IMR-90 (cell line): ENCODE measurements around the gene R3HDM4. TPM values are rescaled to one million over a fixed set of nuclear protein-coding genes. Genes with fewer than 3 reads are reported as not detected.

Source experiments
- ATAC-seq: fragments of 200-7000 bp; cut with Tn5 transposase; 2 replicates; pipeline ENCODE4 v1.9.1; 2020; ENCODE audit warnings: low read depth, mild to moderate bottlenecking, moderate library complexity
- BruUV-seq: library from RNA; stranded (reverse); fragments of 400-500 nt; replicated peaks from 2 replicates; lab custom pipeline; 2021; lab: Mats Ljungman, UMichigan
- CTCF ChIA-PET: fragments of 300-600 bp; formaldehyde crosslinking; extraction: SDS; loops from one replicate; lab custom pipeline; 2021; ENCODE audit warnings: antibody characterized with exemption; lab: Yijun Ruan, JAX
- POLR2A ChIA-PET: fragments of 300-600 bp; sonication (Branson Sonifier 250); formaldehyde crosslinking; loops from one replicate; lab custom pipeline; 2022; ENCODE audit warnings: antibody characterized with exemption; ENCODE audit not compliant: unreplicated experiment; lab: Charles Lee
- DNase-seq: peaks from one replicate; pipeline ENCODE4 v3.0.0; 2013
- H2AFZ ChIP-seq: replicated peaks from 2 replicates; pipeline ENCODE3; 2013; ENCODE audit warnings: low read length, mild to moderate bottlenecking; ENCODE audit not compliant: poor library complexity
- H2AK5ac ChIP-seq: 2 replicates; pipeline ENCODE4 v1.6.1; 2013; ENCODE audit warnings: low read depth, low read length, inconsistent platforms
- H2AK9ac ChIP-seq: replicated peaks from 2 replicates; pipeline ENCODE3; 2013; ENCODE audit warnings: mild to moderate bottlenecking, low read depth, low read length, moderate library complexity; ENCODE audit not compliant: poor library complexity
- H2BK120ac ChIP-seq: 2 replicates; pipeline ENCODE4 v1.6.1; 2013; ENCODE audit warnings: low read depth, low read length, inconsistent platforms
- H2BK15ac ChIP-seq: 3 replicates; pipeline ENCODE4 v1.6.1; 2013; ENCODE audit warnings: low read depth, low read length, inconsistent platforms
- H2BK20ac ChIP-seq: 2 replicates; pipeline ENCODE4 v1.6.1; 2013; ENCODE audit warnings: low read depth, mild to moderate bottlenecking, inconsistent platforms, low read length, moderate library complexity
- H2BK5ac ChIP-seq: 2 replicates; pipeline ENCODE4 v1.6.1; 2013; ENCODE audit warnings: mild to moderate bottlenecking, low read depth, low read length, inconsistent platforms; ENCODE audit not compliant: poor library complexity, severe bottlenecking
- H3K14ac ChIP-seq: replicated peaks from 2 replicates; pipeline ENCODE4 v1.6.1; 2013; ENCODE audit warnings: low read depth, low read length, inconsistent platforms
- H3K18ac ChIP-seq: 2 replicates; pipeline ENCODE4 v1.6.1; 2013; ENCODE audit warnings: low read depth, low read length, control low read depth
- H3K23ac ChIP-seq: 2 replicates; pipeline ENCODE4 v1.6.1; 2013; ENCODE audit warnings: low read depth, low read length, inconsistent platforms
- H3K27ac ChIP-seq: 2 replicates; pipeline ENCODE4 v1.5.1; 2013; ENCODE audit warnings: mild to moderate bottlenecking, control low read depth, low read length; ENCODE audit not compliant: insufficient read depth
- H3K27me3 ChIP-seq: 2 replicates; pipeline ENCODE4 v1.6.1; 2013; ENCODE audit warnings: low read length; ENCODE audit not compliant: control insufficient read depth, insufficient read depth
- H3K36me3 ChIP-seq: 2 replicates; pipeline ENCODE4 v1.6.1; 2013; ENCODE audit warnings: low read length, mixed read lengths; ENCODE audit not compliant: control insufficient read depth, insufficient read depth
- H3K4ac ChIP-seq: 2 replicates; pipeline ENCODE4 v1.6.1; 2013; ENCODE audit warnings: low read depth, low read length, inconsistent platforms
- H3K4me1 ChIP-seq: 2 replicates; pipeline ENCODE4 v1.6.1; 2013; ENCODE audit warnings: low read length, mixed read lengths; ENCODE audit not compliant: control insufficient read depth, insufficient read depth
- H3K4me2 ChIP-seq: 2 replicates; pipeline ENCODE4 v1.6.1; 2013; ENCODE audit warnings: low read depth, mild to moderate bottlenecking, control low read depth, low read length, moderate library complexity
- H3K4me3 ChIP-seq: 2 replicates; pipeline ENCODE4 v1.5.1; 2013; ENCODE audit warnings: low read depth, mild to moderate bottlenecking, control low read depth, low read length, moderate library complexity; ENCODE audit not compliant: insufficient read depth
- H3K56ac ChIP-seq: 2 replicates; pipeline ENCODE4 v1.6.1; 2013; ENCODE audit warnings: low read length, inconsistent platforms; ENCODE audit not compliant: insufficient read depth; ENCODE audit errors: extremely low read depth
- H3K79me1 ChIP-seq, 2 experiments: 2 replicates each; pipeline ENCODE4 v1.6.1; 2013; ENCODE audit warnings: low read length in 2 of 2, inconsistent platforms in 1 of 2, low read depth in 1 of 2
- H3K9ac ChIP-seq: 2 replicates; pipeline ENCODE4 v1.6.1; 2013; ENCODE audit warnings: low read depth, low read length, control low read depth
- H3K9me1 ChIP-seq: 2 replicates; pipeline ENCODE4 v1.6.1; 2013; ENCODE audit warnings: low read length, inconsistent platforms; ENCODE audit not compliant: insufficient read depth
- H3K9me3 ChIP-seq: 2 replicates; pipeline ENCODE4 v1.6.1; 2013; ENCODE audit warnings: low read length; ENCODE audit not compliant: control insufficient read depth, insufficient read depth
- H4K20me1 ChIP-seq: 2 replicates; pipeline ENCODE4 v1.6.1; 2013; ENCODE audit warnings: low read length, inconsistent platforms; ENCODE audit not compliant: insufficient read depth
- H4K5ac ChIP-seq: 2 replicates; pipeline ENCODE4 v1.6.1; 2013; ENCODE audit warnings: mild to moderate bottlenecking, low read depth, low read length, control low read depth
- H4K8ac ChIP-seq, 2 experiments: 2 replicates each; pipeline ENCODE4 v1.6.1; 2013; ENCODE audit warnings: low read depth in 2 of 2, low read length in 2 of 2, control low read depth in 1 of 2, inconsistent platforms in 1 of 2
- H4K91ac ChIP-seq: 2 replicates; pipeline ENCODE4 v1.6.1; 2013; ENCODE audit warnings: low read depth, low read length, inconsistent platforms; ENCODE audit not compliant: insufficient read depth
- BHLHE40 ChIP-seq: fragments of 150-350 bp; IDR thresholded peaks from 2 replicates; pipeline ENCODE4 v1.6.1; 2016; ENCODE audit warnings: mild to moderate bottlenecking, low read depth, low read length
- CEBPB ChIP-seq: IDR thresholded peaks from 2 replicates; pipeline ENCODE4 v1.6.1; 2012; ENCODE audit warnings: low read depth, low read length, improper control_type of control experiment
- CHD1 ChIP-seq: IDR thresholded peaks from 2 replicates; pipeline ENCODE4 v1.6.1; 2012; ENCODE audit warnings: low read depth, low read length, improper control_type of control experiment
- CTCF ChIP-seq: conservative IDR thresholded peaks from 2 replicates; pipeline ENCODE4 v1.5.1; 2012; ENCODE audit warnings: mild to moderate bottlenecking, low read depth, low read length, improper control_type of control experiment
- ELK1 ChIP-seq: fragments of 150-350 bp; IDR thresholded peaks from 2 replicates; pipeline ENCODE4 v1.6.1; 2016; ENCODE audit warnings: low read depth, mild to moderate bottlenecking, low read length, moderate library complexity, borderline replicate concordance
- FOS ChIP-seq: fragments of 150-350 bp; IDR thresholded peaks from 2 replicates; pipeline ENCODE4 v1.6.1; 2016; ENCODE audit warnings: low read depth, low read length
- MAFK ChIP-seq: IDR thresholded peaks from 2 replicates; pipeline ENCODE4 v1.6.1; 2012; ENCODE audit warnings: low read depth, low read length, improper control_type of control experiment
- MAZ ChIP-seq: IDR thresholded peaks from 2 replicates; pipeline ENCODE4 v1.6.1; 2012; ENCODE audit warnings: low read depth, mild to moderate bottlenecking, low read length, improper control_type of control experiment, moderate library complexity, borderline replicate concordance
- MXI1 ChIP-seq: IDR thresholded peaks from 2 replicates; pipeline ENCODE4 v1.6.1; 2012; ENCODE audit warnings: low read depth, mild to moderate bottlenecking, low read length, moderate library complexity, borderline replicate concordance
- NFE2L2 ChIP-seq: fragments of 150-350 bp; IDR thresholded peaks from 2 replicates; pipeline ENCODE4 v1.6.1; 2016; ENCODE audit warnings: low read depth, mild to moderate bottlenecking, low read length
- POLR2A ChIP-seq: IDR thresholded peaks from 2 replicates; pipeline ENCODE4 v1.6.1; 2012; ENCODE audit warnings: mild to moderate bottlenecking, low read depth, low read length
- RAD21 ChIP-seq: IDR thresholded peaks from 2 replicates; pipeline ENCODE4 v1.6.1; 2012; ENCODE audit warnings: low read length, improper control_type of control experiment
- RCOR1 ChIP-seq: IDR thresholded peaks from 2 replicates; pipeline ENCODE4 v1.6.1; 2012; ENCODE audit warnings: mild to moderate bottlenecking, low read length, improper control_type of control experiment; ENCODE audit not compliant: insufficient replicate concordance
- RFX5 ChIP-seq: IDR thresholded peaks from 2 replicates; pipeline ENCODE4 v1.8.0; 2012; ENCODE audit warnings: low read depth, mild to moderate bottlenecking, low read length, moderate library complexity
- SMC3 ChIP-seq: fragments of 150-350 bp; IDR thresholded peaks from 2 replicates; pipeline ENCODE4 v1.6.1; 2016; ENCODE audit warnings: low read depth, mild to moderate bottlenecking, antibody characterized with exemption, low read length, moderate library complexity
- USF2 ChIP-seq: fragments of 150-350 bp; IDR thresholded peaks from 2 replicates; pipeline ENCODE4 v1.6.1; 2017; ENCODE audit warnings: mild to moderate bottlenecking, antibody characterized with exemption, low read length, low read depth
- WGBS, 2 experiments: methylation state at CpG; one replicate each; pipeline versions ENCODE4 v1.1.5 to v1.1.7; 2013; ENCODE audit warnings: missing lambda C conversion rate in 2 of 2; ENCODE audit not compliant: insufficient read length in 1 of 2; ENCODE audit errors: extremely low coverage in 2 of 2; 5-methylcytosine and 5-hydroxymethylcytosine counted together
- dilution Hi-C: fragments of 300-500 bp; cut with HindIII; formaldehyde crosslinking; loops from one replicate; pipeline ENCODE4 v1.14.3; 2018; ENCODE audit warnings: low sequenced_read_pairs; ENCODE audit not compliant: unreplicated experiment
- in situ Hi-C: fragments of 300-500 bp; cut with MboI; formaldehyde crosslinking; loops from 3 replicates; pipeline ENCODE4 v1.14.3; 2019; ENCODE audit warnings: low sequenced_read_pairs, inconsistent platforms, mixed read lengths
- intact Hi-C: fragments of 100-400 bp; cut with micrococcal nuclease; formaldehyde crosslinking; loops from 2 replicates; pipeline ENCODE4 v1.10.0; 2022
- polyA plus RNA-seq, 3 experiments: library from polyadenylated mRNA; depleted of rRNA; stranded (reverse); fragments of >200 nt; gene quantifications; 2 replicates each; pipeline ENCODE4 v1.2.3, GENCODE V29; 2012; ENCODE audit warnings: low replicate concordance in 1 of 3
- total RNA-seq: library from RNA; depleted of rRNA; stranded (reverse); fragments of >200 nt; gene quantifications from 2 replicates; pipeline ENCODE4 v1.2.3, GENCODE V29; 2012

R3HDM4 gene
- total and polyA plus RNA-seq, 2 of the 4 experiments (the other 2 are of a cell fraction): 9.0 to 51.5 TPM

GRCh38 chr19:936175-936546, 23.1 kb upstream of the R3HDM4 start:
- peaks cover 35 to 70% of the 10 kb centered on the region in 2 experiments for H3K79me1 ChIP-seq
- H4K91ac ChIP-seq: no peak overlapping the region
- no peak overlapping the region for H3K4me3 ChIP-seq
- TF ChIP-seq CHD1 (no peak), CTCF (no peak), RAD21 (no peak), MXI1 (no peak), RFX5 (no peak), BHLHE40 (no peak), NFE2L2 (no peak), MAZ (no peak), CEBPB (no peak), USF2 (no peak), MAFK (no peak), SMC3 (no peak), RCOR1 (no peak), POLR2A (no peak), ELK1 (no peak), FOS (no peak)
- H2BK15ac ChIP-seq: no peak overlapping the region
- H3K27me3 ChIP-seq: no peaks in the 10 kb centered on the region
- POLR2A ChIA-PET: no interaction called here
- no peaks in the 10 kb centered on the region for H3K9me3 ChIP-seq
- H3K56ac ChIP-seq: no peak overlapping the region
- H3K9ac ChIP-seq: no peak overlapping the region
- CTCF ChIA-PET: no interaction called here
- in situ Hi-C loops: no loop called here
- no peak overlapping the region for H2AK9ac ChIP-seq
- 100% methylated on average over 5 of the region's 10 CpGs; no CpG with 5 or more reads in 1 of the 2 experiments for WGBS, 2 experiments
- H3K4me2 ChIP-seq: no peak overlapping the region
- no TSS peak for BruUV-seq
- intact Hi-C loops: no loop called here
- H2AFZ ChIP-seq: no peak overlapping the region
- no peak overlapping the region for H2BK120ac ChIP-seq
- H3K9me1 ChIP-seq: peaks cover 11% of the 10 kb centered on the region
- H2BK20ac ChIP-seq: no peak overlapping the region
- no peak overlapping the region for H4K8ac ChIP-seq
- ATAC-seq (no peak), DNase-seq (no peak)
- H3K18ac ChIP-seq: no peak overlapping the region
- H2BK5ac ChIP-seq: no peak overlapping the region
- dilution Hi-C loops: no loop called here
- peaks cover 49% of the 10 kb centered on the region for H3K36me3 ChIP-seq
- H4K5ac ChIP-seq: no peak overlapping the region
- no peak overlapping the region; the same call in 1 of the 2 replicates for H3K23ac ChIP-seq
- no peak overlapping the region for H3K4ac ChIP-seq
- no peak overlapping the region for H3K14ac ChIP-seq
- no peak overlapping the region for H2AK5ac ChIP-seq
- no peak overlapping the region for H3K27ac ChIP-seq
- H3K4me1 ChIP-seq: peaks cover 33% of the 10 kb centered on the region
- peaks cover 53% of the 10 kb centered on the region for H4K20me1 ChIP-seq
